K562 (cell line): ENCODE measurements around the gene MLC1. TPM values are rescaled to one million over a fixed set of nuclear protein-coding genes. Genes with fewer than 3 reads are reported as not detected.

ENCODE experiments used
- ELF1 ChIP-seq: fragments of 200-800 bp; sonication (Bioruptor generic); IDR thresholded peaks from 2 replicates; pipeline ENCODE4 v1.6.1; 2016; ENCODE audit warnings: missing genetic modification characterization, missing compliant biosample characterization
- ERF ChIP-seq: fragments of 450-650 bp; formaldehyde crosslinking; IDR thresholded peaks from 2 replicates; pipeline ENCODE4 v1.4.0; 2020; ENCODE audit warnings: mild to moderate bottlenecking, mixed read lengths
- ETV6 ChIP-seq, 3 experiments: fragments of 150-350 bp in 1 of 3; sonication (generic) in 1 of 3; formaldehyde crosslinking in 1 of 3; IDR thresholded peaks; 2 replicates each; pipeline versions ENCODE4 v1.6.1 to v1.8.0; 2014 to 2022; ENCODE audit warnings: borderline replicate concordance in 2 of 3, low read depth in 2 of 3, antibody characterized with exemption in 1 of 3, low read length in 1 of 3, mild to moderate bottlenecking in 1 of 3, missing genetic modification reagents in 1 of 3
- EWSR1 ChIP-seq: fragments of 450-650 bp; IDR thresholded peaks from 2 replicates; pipeline ENCODE4 v1.6.1; 2018; ENCODE audit warnings: borderline replicate concordance, mild to moderate bottlenecking, low read depth, moderate library complexity; ENCODE audit not compliant: partially characterized antibody
- FOXA3 ChIP-seq, 2 experiments: fragments of 450-650 bp in 1 of 2; sonication (generic) in 1 of 2; formaldehyde crosslinking; IDR thresholded peaks in 1 of 2; conservative IDR thresholded peaks in 1 of 2; 2 replicates each; pipeline versions ENCODE4 v1.4.0 to v1.8.0; 2020 to 2022; ENCODE audit warnings: mild to moderate bottlenecking in 2 of 2, missing genetic modification reagents in 1 of 2
- GTF2B ChIP-seq: IDR thresholded peaks from 2 replicates; pipeline ENCODE4 v1.6.1; 2011; ENCODE audit not compliant: insufficient read length; ENCODE audit errors: extremely low read depth
- ILF3 ChIP-seq: fragments of 450-650 bp; IDR thresholded peaks from 2 replicates; pipeline ENCODE4 v1.6.1; 2018; ENCODE audit warnings: antibody characterized with exemption, mild to moderate bottlenecking, moderate library complexity, borderline replicate concordance
- IRF9 ChIP-seq: fragments of 450-650 bp; IDR thresholded peaks from 2 replicates; pipeline ENCODE4 v1.6.1; 2016; ENCODE audit warnings: missing biosample characterization, missing genetic modification characterization
- MEF2D ChIP-seq: conservative IDR thresholded peaks from 2 replicates; pipeline ENCODE4 v1.6.1; 2016; ENCODE audit warnings: low read depth, missing genetic modification characterization, missing compliant biosample characterization
- NCOR1 ChIP-seq: fragments of 450-650 bp; IDR thresholded peaks from 2 replicates; pipeline ENCODE4 v1.6.1; 2016; ENCODE audit warnings: mild to moderate bottlenecking, moderate library complexity
- NR0B1 ChIP-seq: fragments of 450-650 bp; IDR thresholded peaks from one replicate; pipeline ENCODE4 v1.6.1; 2018; ENCODE audit warnings: mild to moderate bottlenecking, moderate library complexity; ENCODE audit not compliant: partially characterized antibody
- SIN3B ChIP-seq: fragments of 450-650 bp; IDR thresholded peaks from 2 replicates; pipeline ENCODE4 v1.6.1; 2017; ENCODE audit warnings: low read depth, mild to moderate bottlenecking, moderate library complexity
- TBL1XR1 ChIP-seq, 2 experiments: IDR thresholded peaks; 2 replicates each; pipeline ENCODE4 v1.6.1; 2012; ENCODE audit warnings: improper control_type of control experiment in 2 of 2, low read length in 2 of 2, mild to moderate bottlenecking in 1 of 2
- TEAD1 ChIP-seq, 2 experiments: fragments of 450-650 bp in 1 of 2; sonication (generic) in 1 of 2; formaldehyde crosslinking; IDR thresholded peaks; 2 replicates each; pipeline versions ENCODE4 v1.4.0 to v1.8.0; 2020 to 2022; ENCODE audit warnings: mild to moderate bottlenecking in 2 of 2, missing genetic modification reagents in 1 of 2
- ZBTB33 ChIP-seq: sonication (generic); formaldehyde crosslinking; IDR thresholded peaks from 2 replicates; pipeline ENCODE4 v1.8.1; 2023; ENCODE audit warnings: mild to moderate bottlenecking, missing genetic modification reagents
- ZFX ChIP-seq: sonication (generic); formaldehyde crosslinking; IDR thresholded peaks from 2 replicates; pipeline ENCODE4 v1.8.0; 2022; ENCODE audit warnings: mild to moderate bottlenecking, missing genetic modification reagents, moderate library complexity
- ZNF197 ChIP-seq: fragments of 200-800 bp; sonication (Bioruptor generic); IDR thresholded peaks from 2 replicates; pipeline ENCODE4 v1.6.1; 2016; ENCODE audit warnings: low read depth, missing genetic modification characterization, missing compliant biosample characterization
- ZNF395 ChIP-seq: fragments of 200-800 bp; sonication (Bioruptor generic); IDR thresholded peaks from 2 replicates; pipeline ENCODE4 v1.6.1; 2017; ENCODE audit warnings: missing genetic modification characterization, missing compliant biosample characterization
- ZNF57 ChIP-seq: fragments of 450-650 bp; formaldehyde crosslinking; IDR thresholded peaks from 2 replicates; pipeline ENCODE4 v1.4.0; 2020; ENCODE audit warnings: mild to moderate bottlenecking, moderate library complexity
- ZNF699 ChIP-seq: fragments of 250-450 bp; sonication (Bioruptor Pico); IDR thresholded peaks from 2 replicates; pipeline ENCODE4 v1.8.0; 2021; ENCODE audit warnings: mild to moderate bottlenecking, moderate library complexity; ENCODE audit not compliant: insufficient replicate concordance
- ZNF785 ChIP-seq: fragments of 250-450 bp; sonication (Bioruptor Pico); IDR thresholded peaks from 2 replicates; pipeline ENCODE4 v1.4.0; 2020; ENCODE audit warnings: mild to moderate bottlenecking
- polyA plus RNA-seq, 8 experiments: library from polyadenylated mRNA; depleted of rRNA in 4 of 8; stranded (reverse) in 5 of 8; unstranded in 3 of 8; fragments of >200 nt; fragmentation: Nextera tagmentation in 2 of 8; fragmentation: Illumina TruSeq in 1 of 8; extraction: Ambion mirVana in 2 of 8; extraction: Trizol in 1 of 8; gene quantifications; 2 replicates each; pipeline versions ENCODE4 v1.2.1 to v1.2.3, GENCODE V29; 2011 to 2014; ENCODE audit warnings: inconsistent platforms in 1 of 8, missing spikeins in 1 of 8
- total RNA-seq, 7 experiments: library from RNA; depleted of rRNA in 6 of 7; stranded (reverse); fragments of >200 nt in 6 of 7; fragmentation: Illumina TruSeq in 2 of 7; extraction: Trizol in 2 of 7; gene quantifications; 2 replicates each; pipeline versions ENCODE4 v1.2.1 to v1.2.3, GENCODE V29; 2011 to 2021; ENCODE audit warnings: low replicate concordance in 1 of 7

Gene MLC1
- total and polyA plus RNA-seq, 9 of the 15 experiments (the other 6 are each of a cell fraction or from before 2014, with no cell fraction given), result 0.06 to 0.98 (median 0.39) TPM

- no peak for TF ChIP-seq ZBTB33
- TF ChIP-seq ZFX (CRISPR knock-in tag), result no peak; the same call in 1 of the 2 replicates
- no peak for TF ChIP-seq ILF3
- TF ChIP-seq ERF (CRISPR knock-in tag), result no peak
- TF ChIP-seq ELF1 (tag), result no peak
- TF ChIP-seq EWSR1, result no peak
- TF ChIP-seq ZNF197, result no peak
- TF ChIP-seq MEF2D, result no peak
- TF ChIP-seq TEAD1 (CRISPR knock-in tag; IDR thresholded peaks at IDR 0.05), result no peak
- peak; percentile 76 for TF ChIP-seq GTF2B
- no peak for TF ChIP-seq ETV6 (IDR thresholded peaks at IDR 0.05; ENCODE audit: borderline replicate concordance in 1 of 2, low read depth in 2 of 2, low read length in 1 of 2)
- TF ChIP-seq ETV6 (CRISPR knock-in tag; IDR thresholded peaks at IDR 0.05; ENCODE audit: borderline replicate concordance), result no peak
- TF ChIP-seq IRF9 (tag), result no peak
- peak in 1 of 2 experiments; percentile 44; a peak in 1 of 4 replicates for TF ChIP-seq TBL1XR1 (IDR thresholded peaks at IDR 0.05; ENCODE audit: low read length in 2 of 2)
- no peak for TF ChIP-seq ZNF785
- no peak for TF ChIP-seq NR0B1
- TF ChIP-seq ZNF699 (CRISPR knock-in tag), result no peak
- no peak for TF ChIP-seq ZNF395 (CRISPR knock-in tag)
- TF ChIP-seq SIN3B, result no peak
- TF ChIP-seq NCOR1, result 0 out of 2 replicates have a peak, but pooled peaks have one; percentile 7
- no peak for TF ChIP-seq FOXA3 (CRISPR knock-in tag; conservative IDR thresholded peaks at IDR 0.05 in 1 of 2, IDR thresholded peaks at IDR 0.05 in 1 of 2)
- no peak for TF ChIP-seq ZNF57
Measured at GRCh38 chr22:50117168-50117762, 32.0 kb upstream of the MLC1 start (continued).
